HepG2 (cell line): ENCODE results near the gene SGPP1. TPM values are rescaled to one million over a fixed set of nuclear protein-coding genes. Genes with fewer than 3 reads are reported as not detected.

ENCODE experiments used
- ATF7-NPFF ChIP-seq: sonication (generic); formaldehyde crosslinking; IDR thresholded peaks from 2 replicates; pipeline ENCODE4 v1.8.1; 2023; ENCODE audit warnings: mild to moderate bottlenecking, low read depth, missing genetic modification reagents, moderate library complexity
- CBFB ChIP-seq: sonication (generic); formaldehyde crosslinking; IDR thresholded peaks from 2 replicates; pipeline ENCODE4 v1.4.0; 2020; ENCODE audit warnings: missing genetic modification reagents
- CHD2 ChIP-seq: IDR thresholded peaks from 2 replicates; pipeline ENCODE4 v1.6.1; 2011; ENCODE audit warnings: low read depth, low read length, improper control_type of control experiment
- HOXA9 ChIP-seq: sonication (generic); formaldehyde crosslinking; IDR thresholded peaks from 2 replicates; pipeline ENCODE4 v1.8.1; 2022; ENCODE audit warnings: missing genetic modification reagents, mild to moderate bottlenecking, moderate library complexity, borderline replicate concordance
- IKZF4 ChIP-seq: sonication (generic); formaldehyde crosslinking; IDR thresholded peaks from 2 replicates; pipeline ENCODE4 v1.5.1; 2020; ENCODE audit warnings: borderline replicate concordance, mild to moderate bottlenecking, low read depth, missing genetic modification reagents; ENCODE audit errors: not compliant biosample characterization
- MED8 ChIP-seq: sonication (generic); formaldehyde crosslinking; IDR thresholded peaks from 2 replicates; pipeline ENCODE4 v1.8.1; 2023; ENCODE audit warnings: mild to moderate bottlenecking, missing genetic modification reagents; ENCODE audit not compliant: insufficient replicate concordance
- MYC ChIP-seq: sonication (generic); formaldehyde crosslinking; IDR thresholded peaks from 2 replicates; pipeline ENCODE4 v1.9.0; 2021; ENCODE audit warnings: missing genetic modification reagents, borderline replicate concordance
- PAX8 ChIP-seq: sonication (generic); formaldehyde crosslinking; IDR thresholded peaks from 2 replicates; pipeline ENCODE4 v1.8.0; 2022; ENCODE audit warnings: mild to moderate bottlenecking, missing genetic modification reagents, borderline replicate concordance
- ZHX1 ChIP-seq: sonication (generic); formaldehyde crosslinking; IDR thresholded peaks from 2 replicates; pipeline ENCODE4 v1.8.1; 2022; ENCODE audit warnings: low read depth, mild to moderate bottlenecking, missing genetic modification reagents
- ZNF275 ChIP-seq: sonication (generic); formaldehyde crosslinking; IDR thresholded peaks from 2 replicates; pipeline ENCODE4 v1.8.0; 2022; ENCODE audit warnings: missing genetic modification reagents, mild to moderate bottlenecking, inconsistent platforms, borderline replicate concordance
- ZNF276 ChIP-seq: sonication (generic); formaldehyde crosslinking; IDR thresholded peaks from 2 replicates; pipeline ENCODE4 v1.4.0; 2020; ENCODE audit warnings: mild to moderate bottlenecking, low read depth, missing genetic modification reagents
- ZNF576 ChIP-seq: sonication (generic); formaldehyde crosslinking; IDR thresholded peaks from 2 replicates; pipeline ENCODE4 v1.4.0; 2020; ENCODE audit warnings: mild to moderate bottlenecking, missing genetic modification reagents
- ZNF629 ChIP-seq: sonication (generic); formaldehyde crosslinking; conservative IDR thresholded peaks from 2 replicates; pipeline ENCODE4 v1.5.0; 2020; ENCODE audit warnings: missing genetic modification reagents
- ZNF660 ChIP-seq: sonication (generic); formaldehyde crosslinking; IDR thresholded peaks from 2 replicates; pipeline ENCODE4 v1.5.1; 2020; ENCODE audit warnings: mild to moderate bottlenecking, low read depth, missing genetic modification reagents, borderline replicate concordance
- ZNF672 ChIP-seq: sonication (generic); formaldehyde crosslinking; IDR thresholded peaks from 2 replicates; pipeline ENCODE4 v1.8.1; 2022; ENCODE audit warnings: missing genetic modification reagents
- ZNF691 ChIP-seq: sonication (generic); formaldehyde crosslinking; IDR thresholded peaks from 2 replicates; pipeline ENCODE4 v1.4.0; 2020; ENCODE audit warnings: missing genetic modification reagents, low read depth, mild to moderate bottlenecking, borderline replicate concordance
- ZSCAN21 ChIP-seq: sonication (generic); formaldehyde crosslinking; IDR thresholded peaks from 2 replicates; pipeline ENCODE4 v1.8.0; 2022; ENCODE audit warnings: mild to moderate bottlenecking, missing genetic modification reagents, moderate library complexity, borderline replicate concordance
- polyA plus RNA-seq, 8 experiments: library from polyadenylated mRNA; depleted of rRNA in 3 of 8; stranded (reverse) in 7 of 8; unstranded in 1 of 8; fragments of >200 nt; fragmentation: Illumina TruSeq in 4 of 8; extraction: Trizol in 4 of 8; gene quantifications; 2 replicates each; pipeline versions ENCODE4 v1.2.1 to v1.2.3, GENCODE V29; 2011 to 2016; ENCODE audit warnings: low read depth in 4 of 8, missing spikeins in 1 of 8, mixed read lengths in 1 of 8; ENCODE audit not compliant: insufficient read depth in 1 of 8
- total RNA-seq, 5 experiments: library from RNA; depleted of rRNA; stranded (reverse); fragments of >200 nt; fragmentation: Illumina TruSeq; extraction: Trizol; gene quantifications; 2 replicates each; pipeline ENCODE4 v1.2.3, GENCODE V29; 2016; ENCODE audit warnings: low read depth in 1 of 5

Gene SGPP1
- total and polyA plus RNA-seq, 2 of the 13 experiments (the other 11 are each of a cell fraction or from before 2014, with no cell fraction given), result 6.4 to 6.8 TPM

- TF ChIP-seq ZNF672 (CRISPR knock-in tag) (no peak), ZNF576 (CRISPR knock-in tag) (peak; percentile 83; the same call in 1 of the 2 replicates), HOXA9 (CRISPR knock-in tag) (peak; percentile 81; the same call in 1 of the 2 replicates), ZNF276 (no peak), CHD2 (peak; percentile 86), ZNF691 (CRISPR knock-in tag) (no peak; the same call in 1 of the 2 replicates), PAX8 (no peak), ZHX1 (CRISPR knock-in tag) (peak; percentile 20; the same call in 1 of the 2 replicates), MYC (CRISPR knock-in tag) (peak; percentile 98), ZNF275 (CRISPR knock-in tag) (peak; percentile 90; the same call in 1 of the 2 replicates), ATF7-NPFF (peak; percentile 92), ZNF660 (CRISPR knock-in tag) (no peak), IKZF4 (peak; percentile 82), CBFB (no peak), MED8 (CRISPR knock-in tag) (no peak), ZNF629 (CRISPR knock-in tag) (peak; percentile 40), ZSCAN21 (CRISPR knock-in tag) (peak; percentile 75; the same call in 1 of the 2 replicates)
Observed at GRCh38 chr14:63641473-63642228, 86.2 kb downstream of the SGPP1 start, which contains the start of gene WDR89 (continued).
